Measurements from ENCODE around the gene DHX29.
A peak's percentile ranks its signal among the peaks of the same experiment; 100 is the strongest.

Gene DHX29

DNA sequence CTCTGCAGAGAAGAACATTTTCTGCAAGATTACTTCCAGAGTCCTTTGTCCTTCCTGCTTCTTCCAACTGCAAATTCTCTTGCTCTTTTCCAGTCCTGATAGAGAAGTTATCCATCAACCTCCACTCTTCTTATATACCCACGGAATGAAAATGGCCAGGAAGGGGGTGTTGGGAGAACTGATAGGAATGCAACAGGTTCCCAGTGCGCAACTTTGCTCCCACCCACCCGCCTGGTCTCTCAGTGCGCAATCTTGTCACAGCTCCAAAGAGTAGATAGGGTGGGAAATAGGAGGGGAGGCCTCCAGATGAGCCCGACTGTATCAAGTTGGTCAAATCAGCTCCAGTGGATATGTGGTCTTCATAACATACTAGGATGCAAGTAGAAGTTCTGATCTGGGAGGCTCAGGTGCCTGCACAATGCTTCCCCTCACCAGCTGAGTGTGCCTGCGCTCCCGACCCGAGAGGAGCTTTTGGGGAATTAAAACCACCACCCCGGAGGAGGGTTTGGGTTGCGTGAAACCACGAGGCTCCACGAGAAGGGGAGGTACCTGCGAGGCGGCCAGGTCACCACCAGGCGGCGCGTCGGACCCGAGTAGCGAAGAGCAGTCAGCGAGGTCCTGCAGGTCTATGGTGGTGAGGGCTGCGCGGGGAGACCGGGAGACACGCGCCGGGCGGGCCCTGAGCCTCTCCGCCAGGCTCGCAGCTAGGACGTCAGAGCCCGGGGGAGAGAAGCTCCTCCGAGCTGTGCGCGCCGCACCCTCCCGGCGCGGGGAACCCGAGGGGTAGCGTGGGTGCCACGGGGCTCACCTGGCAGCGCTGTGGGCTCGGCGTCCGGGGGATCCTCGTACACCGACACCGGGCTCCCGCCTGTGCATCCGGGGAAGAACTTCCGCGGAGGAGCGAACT, 81.2 kb downstream of the DHX29 start (continued):
- TF ChIP-seq, protein P1, sequence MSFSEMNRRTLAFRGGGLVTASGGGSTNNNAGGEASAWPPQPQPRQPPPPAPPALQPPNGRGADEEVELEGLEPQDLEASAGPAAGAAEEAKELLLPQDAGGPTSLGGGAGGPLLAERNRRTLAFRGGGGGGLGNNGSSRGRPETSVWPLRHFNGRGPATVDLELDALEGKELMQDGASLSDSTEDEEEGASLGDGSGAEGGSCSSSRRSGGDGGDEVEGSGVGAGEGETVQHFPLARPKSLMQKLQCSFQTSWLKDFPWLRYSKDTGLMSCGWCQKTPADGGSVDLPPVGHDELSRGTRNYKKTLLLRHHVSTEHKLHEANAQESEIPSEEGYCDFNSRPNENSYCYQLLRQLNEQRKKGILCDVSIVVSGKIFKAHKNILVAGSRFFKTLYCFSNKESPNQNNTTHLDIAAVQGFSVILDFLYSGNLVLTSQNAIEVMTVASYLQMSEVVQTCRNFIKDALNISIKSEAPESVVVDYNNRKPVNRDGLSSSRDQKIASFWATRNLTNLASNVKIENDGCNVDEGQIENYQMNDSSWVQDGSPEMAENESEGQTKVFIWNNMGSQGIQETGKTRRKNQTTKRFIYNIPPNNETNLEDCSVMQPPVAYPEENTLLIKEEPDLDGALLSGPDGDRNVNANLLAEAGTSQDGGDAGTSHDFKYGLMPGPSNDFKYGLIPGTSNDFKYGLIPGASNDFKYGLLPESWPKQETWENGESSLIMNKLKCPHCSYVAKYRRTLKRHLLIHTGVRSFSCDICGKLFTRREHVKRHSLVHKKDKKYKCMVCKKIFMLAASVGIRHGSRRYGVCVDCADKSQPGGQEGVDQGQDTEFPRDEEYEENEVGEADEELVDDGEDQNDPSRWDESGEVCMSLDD (tag by site-specific recombination; IDR thresholded peaks at IDR 0.05): peak; percentile 75; the same call in 1 of the 2 replicates
- 0 out of 2 replicates have a peak, but pooled peaks have one; percentile 8 for TF ChIP-seq ZNF16 (tag by site-specific recombination; IDR thresholded peaks at IDR 0.05; ENCODE audit: low read depth)
- peak; percentile 78 for TF ChIP-seq ZNF654 (tag by site-specific recombination; IDR thresholded peaks at IDR 0.05; ENCODE audit: low read depth)
- TF ChIP-seq ZNF324 (tag by site-specific recombination; IDR thresholded peaks at IDR 0.05): peak; percentile 92
- TF ChIP-seq ZNF776 (tag by site-specific recombination; IDR thresholded peaks at IDR 0.05; ENCODE audit: borderline replicate concordance): no peak
- TF ChIP-seq, protein P2, sequence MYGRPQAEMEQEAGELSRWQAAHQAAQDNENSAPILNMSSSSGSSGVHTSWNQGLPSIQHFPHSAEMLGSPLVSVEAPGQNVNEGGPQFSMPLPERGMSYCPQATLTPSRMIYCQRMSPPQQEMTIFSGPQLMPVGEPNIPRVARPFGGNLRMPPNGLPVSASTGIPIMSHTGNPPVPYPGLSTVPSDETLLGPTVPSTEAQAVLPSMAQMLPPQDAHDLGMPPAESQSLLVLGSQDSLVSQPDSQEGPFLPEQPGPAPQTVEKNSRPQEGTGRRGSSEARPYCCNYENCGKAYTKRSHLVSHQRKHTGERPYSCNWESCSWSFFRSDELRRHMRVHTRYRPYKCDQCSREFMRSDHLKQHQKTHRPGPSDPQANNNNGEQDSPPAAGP (tag by site-specific recombination; IDR thresholded peaks at IDR 0.05): peak; percentile 20; the same call in 1 of the 2 replicates
- TF ChIP-seq SP3 (tag by site-specific recombination; IDR thresholded peaks at IDR 0.05): peak; percentile 47
- no peak for TF ChIP-seq ZNF121 (tag by site-specific recombination; IDR thresholded peaks at IDR 0.05)
- TF ChIP-seq, protein P3, sequence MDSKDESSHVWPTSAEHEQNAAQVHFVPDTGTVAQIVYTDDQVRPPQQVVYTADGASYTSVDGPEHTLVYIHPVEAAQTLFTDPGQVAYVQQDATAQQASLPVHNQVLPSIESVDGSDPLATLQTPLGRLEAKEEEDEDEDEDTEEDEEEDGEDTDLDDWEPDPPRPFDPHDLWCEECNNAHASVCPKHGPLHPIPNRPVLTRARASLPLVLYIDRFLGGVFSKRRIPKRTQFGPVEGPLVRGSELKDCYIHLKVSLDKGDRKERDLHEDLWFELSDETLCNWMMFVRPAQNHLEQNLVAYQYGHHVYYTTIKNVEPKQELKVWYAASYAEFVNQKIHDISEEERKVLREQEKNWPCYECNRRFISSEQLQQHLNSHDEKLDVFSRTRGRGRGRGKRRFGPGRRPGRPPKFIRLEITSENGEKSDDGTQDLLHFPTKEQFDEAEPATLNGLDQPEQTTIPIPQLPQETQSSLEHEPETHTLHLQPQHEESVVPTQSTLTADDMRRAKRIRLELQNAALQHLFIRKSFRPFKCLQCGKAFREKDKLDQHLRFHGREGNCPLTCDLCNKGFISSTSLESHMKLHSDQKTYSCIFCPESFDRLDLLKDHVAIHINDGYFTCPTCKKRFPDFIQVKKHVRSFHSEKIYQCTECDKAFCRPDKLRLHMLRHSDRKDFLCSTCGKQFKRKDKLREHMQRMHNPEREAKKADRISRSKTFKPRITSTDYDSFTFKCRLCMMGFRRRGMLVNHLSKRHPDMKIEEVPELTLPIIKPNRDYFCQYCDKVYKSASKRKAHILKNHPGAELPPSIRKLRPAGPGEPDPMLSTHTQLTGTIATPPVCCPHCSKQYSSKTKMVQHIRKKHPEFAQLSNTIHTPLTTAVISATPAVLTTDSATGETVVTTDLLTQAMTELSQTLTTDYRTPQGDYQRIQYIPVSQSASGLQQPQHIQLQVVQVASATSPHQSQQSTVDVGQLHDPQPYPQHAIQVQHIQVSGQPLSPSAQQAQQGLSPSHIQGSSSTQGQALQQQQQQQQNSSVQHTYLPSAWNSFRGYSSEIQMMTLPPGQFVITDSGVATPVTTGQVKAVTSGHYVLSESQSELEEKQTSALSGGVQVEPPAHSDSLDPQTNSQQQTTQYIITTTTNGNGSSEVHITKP (tag by site-specific recombination; IDR thresholded peaks at IDR 0.05): peak; percentile 88
- TF ChIP-seq ZBTB7A (tag by site-specific recombination; IDR thresholded peaks at IDR 0.05; ENCODE audit: low read depth): 0 out of 2 replicates have a peak, but pooled peaks have one; percentile 10

DNA sequence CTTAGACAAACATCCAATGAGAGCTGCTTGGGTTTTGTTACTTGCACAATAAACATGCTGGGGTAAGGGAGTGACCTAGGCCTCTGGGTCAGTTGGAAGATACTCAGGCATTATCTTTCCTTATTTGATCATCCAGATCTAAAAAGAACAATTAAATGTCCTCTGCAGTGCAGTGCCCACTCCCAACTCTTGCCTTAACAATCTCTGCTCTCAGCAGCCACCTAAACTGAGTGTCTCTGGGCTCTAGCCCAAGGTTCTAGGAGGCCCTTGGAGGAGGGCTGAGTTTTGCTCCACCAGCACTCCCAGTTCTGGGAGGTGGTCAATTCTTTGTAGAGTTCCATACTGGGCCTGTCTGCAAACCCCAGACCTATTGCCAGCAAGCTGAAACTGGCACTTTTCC, 82.1 kb downstream of the DHX29 start:
- TF ChIP-seq OSR2 (tag by site-specific recombination; IDR thresholded peaks at IDR 0.05) (no peak), ZNF404 (tag by site-specific recombination; IDR thresholded peaks at IDR 0.05) (no peak), ZNF16 (tag by site-specific recombination; IDR thresholded peaks at IDR 0.05; ENCODE audit: low read depth) (no peak)
- TF ChIP-seq, protein P4, sequence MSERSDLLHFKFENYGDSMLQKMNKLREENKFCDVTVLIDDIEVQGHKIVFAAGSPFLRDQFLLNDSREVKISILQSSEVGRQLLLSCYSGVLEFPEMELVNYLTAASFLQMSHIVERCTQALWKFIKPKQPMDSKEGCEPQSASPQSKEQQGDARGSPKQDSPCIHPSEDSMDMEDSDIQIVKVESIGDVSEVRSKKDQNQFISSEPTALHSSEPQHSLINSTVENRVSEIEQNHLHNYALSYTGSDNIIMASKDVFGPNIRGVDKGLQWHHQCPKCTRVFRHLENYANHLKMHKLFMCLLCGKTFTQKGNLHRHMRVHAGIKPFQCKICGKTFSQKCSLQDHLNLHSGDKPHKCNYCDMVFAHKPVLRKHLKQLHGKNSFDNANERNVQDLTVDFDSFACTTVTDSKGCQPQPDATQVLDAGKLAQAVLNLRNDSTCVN (tag by site-specific recombination; optimal IDR thresholded peaks at IDR 0.05): no peak
- Histone ChIP-seq H3K36me3 (ENCODE audit: control insufficient read depth in 2 of 2, insufficient read depth in 1 of 2, low read length in 2 of 2) (peaks cover 0 to 18% of the 10 kb centered on the region in 2 experiments; a peak in 1 of 3 replicates), H3K4me1 (ENCODE audit: control insufficient read depth, insufficient read depth, low read length) (no peaks in the 10 kb centered on the region; the same call in 1 of the 2 replicates), H3K27ac (ENCODE audit: extremely low read depth, low read depth, low read length) (no peak overlapping the region), H3K4me3 (ENCODE audit: low read depth, low read length) (no peak overlapping the region), H3K9me3 (ENCODE audit: control insufficient read depth, insufficient read depth, low read depth, low read length) (no peaks in the 10 kb centered on the region)
- ChIA-PET POLR2A (interaction anchor here (0.9 to 1.8 kb wide), 3 partner anchors 8 to 49 kb away, joined by 3 to 4 read pairs (median 4); no protein-coding TSS in a partner anchor), CTCF (interaction anchor here (0.7 to 2.9 kb wide), 9 partner anchors 10 to 62 kb away, joined by 3 to 24 read pairs (median 5); no protein-coding TSS in a partner anchor)

All from HEK293 (cell line).